ENCODE results near the gene GAB2.

GRCh38 chr11:78269806-78270205 is 147.8 kb downstream of the GAB2 start:
- TF ChIP-seq CTCF (IDR thresholded peaks at IDR 0.05) = no peak
- no peak for TF ChIP-seq POLR2AphosphoS5 (IDR thresholded peaks at IDR 0.05; ENCODE audit: low read depth, low read length)
- TF ChIP-seq TCF7L2 (IDR thresholded peaks at IDR 0.05; ENCODE audit: low read depth, low read length) = no peak
